ENCODE data around the gene SIGMAR1. TPM values are rescaled to one million over a fixed set of nuclear protein-coding genes. Genes with fewer than 3 reads are reported as not detected.
A peak's percentile ranks its signal among the peaks of the same experiment; 100 is the strongest.

SIGMAR1 gene
- total RNA-seq, 3 donors from 2014 or later (not counting 1 experiment from before 2014, with no cell fraction given), result 22.1 to 29.8 (median 23.0) TPM

- Histone ChIP-seq H3K27me3 (ENCODE audit: control insufficient read depth, insufficient read depth, low read length) (no peaks in the 10 kb centered on the region), H3K36me3 (ENCODE audit: control insufficient read depth, insufficient read depth, low read length) (no peaks in the 10 kb centered on the region), H3K4me1 (ENCODE audit: control insufficient read depth, insufficient read depth, low read length) (no peaks in the 10 kb centered on the region), H3K27ac (ENCODE audit: low read length) (no peak overlapping the region), H3K9me3 (ENCODE audit: control insufficient read depth, insufficient read depth, low read length) (no peaks in the 10 kb centered on the region), H3K4me3 (ENCODE audit: low read length) (no peak overlapping the region)
- no peaks in the 10 kb centered on the region for H3K4me1 Mint-ChIP-seq
- no peak overlapping the region for H3K4me3 Mint-ChIP-seq
- no peak overlapping the region for H3K27ac Mint-ChIP-seq
- peak; percentile 88 for TF ChIP-seq CTCF (IDR thresholded peaks at IDR 0.05)
- H3K9me3 Mint-ChIP-seq, result no peaks in the 10 kb centered on the region
- ATAC-seq (peak; percentile 82 to 99 (median 95)), DNase-seq (peak; percentile 76 to 88)
- H3K27me3 Mint-ChIP-seq (ENCODE audit: low read depth in 2 of 2), result peaks cover 0 to 6% of the 10 kb centered on the region in 2 donors
- H3K36me3 Mint-ChIP-seq, result no peaks in the 10 kb centered on the region
- WGBS (ENCODE audit: insufficient coverage), result 54% methylated on average over 3 of the region's 4 CpGs
- intact Hi-C loops (cut with micrococcal nuclease), result loop anchor here (1.0 to 5.0 kb wide), 2 partner anchors 34 to 199 kb away; partner anchors contain the start of gene SIGMAR1
Observed at GRCh38 chr9:34603610-34604231, 33.9 kb downstream of the SIGMAR1 start.

DNA sequence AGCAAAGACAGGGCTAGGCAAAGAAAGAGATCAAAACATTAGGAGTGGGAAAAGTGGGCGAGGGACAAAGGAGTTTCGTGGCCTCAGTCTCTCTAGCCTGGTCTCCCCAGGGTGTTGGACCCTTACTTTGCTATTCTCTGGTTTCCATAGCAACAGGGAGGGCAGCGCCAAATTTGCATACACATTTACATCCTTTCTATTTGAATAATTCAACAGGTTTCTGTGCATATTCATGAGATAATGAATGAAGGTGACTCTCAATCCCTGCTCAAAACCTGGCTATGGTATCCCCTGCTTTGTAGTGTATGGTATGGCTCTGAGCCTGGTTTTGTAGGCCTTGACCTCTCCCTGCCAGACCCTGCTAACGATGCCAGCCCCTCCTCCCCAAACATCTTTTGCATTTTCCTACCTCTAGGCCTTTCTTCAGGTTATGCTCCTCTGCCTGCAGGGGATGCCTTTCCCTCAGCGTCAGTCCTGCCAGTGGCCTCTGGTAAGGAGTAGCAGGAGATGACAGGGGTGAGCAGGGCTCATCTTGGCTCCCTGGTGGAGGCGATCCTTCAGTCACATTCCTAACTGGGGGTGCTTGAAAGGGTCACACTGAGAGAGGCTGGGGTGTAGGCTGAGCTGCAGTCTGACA is 35.5 kb downstream of the SIGMAR1 start:
- intact Hi-C loops (cut with micrococcal nuclease), result loop anchor here (5.0 kb wide), 1 partner anchor 35 kb away; the partner anchor contains the start of gene SIGMAR1
- no peak for ATAC-seq
- Histone ChIP-seq H3K9me3 (ENCODE audit: control insufficient read depth, insufficient read depth, low read length) (no peaks in the 10 kb centered on the region), H3K4me1 (ENCODE audit: control insufficient read depth, insufficient read depth, low read length) (no peaks in the 10 kb centered on the region), H3K4me3 (ENCODE audit: low read length) (no peak overlapping the region), H3K27me3 (ENCODE audit: control insufficient read depth, insufficient read depth, low read length) (no peaks in the 10 kb centered on the region), H3K27ac (ENCODE audit: low read length) (no peak overlapping the region), H3K36me3 (ENCODE audit: control insufficient read depth, insufficient read depth, low read length) (no peaks in the 10 kb centered on the region)
- no peak for TF ChIP-seq CTCF (IDR thresholded peaks at IDR 0.05)
- Mint-ChIP-seq H3K4me3 (no peak overlapping the region), H3K4me1 (no peaks in the 10 kb centered on the region), H3K27me3 (ENCODE audit: low read depth in 2 of 2) (peaks cover 0 to 10% of the 10 kb centered on the region in 2 donors), H3K36me3 (no peaks in the 10 kb centered on the region), H3K9me3 (no peaks in the 10 kb centered on the region), H3K27ac (no peak overlapping the region)
- no peak for DNase-seq
- WGBS (ENCODE audit: insufficient coverage), result 79% methylated on average over 5 of the region's 6 CpGs

DNA sequence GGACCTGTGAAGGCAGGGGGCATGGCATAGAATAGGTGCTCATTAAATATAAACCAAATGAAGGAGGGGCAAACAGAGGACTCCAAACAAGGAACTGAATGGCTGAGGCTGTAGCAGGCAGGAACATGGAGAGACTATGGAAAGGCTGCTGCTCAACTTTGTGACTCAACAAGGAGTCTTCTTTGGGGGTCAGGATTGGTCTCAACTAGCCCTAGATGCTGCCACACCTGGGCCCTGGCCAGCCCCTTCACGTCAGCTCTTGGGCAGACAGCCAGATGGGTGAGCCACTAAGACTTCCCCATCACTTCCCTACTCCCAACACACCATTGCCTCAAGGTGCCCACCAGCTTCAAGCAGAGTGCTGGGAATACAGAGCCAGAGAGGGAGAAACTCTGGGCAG is 36.7 kb downstream of the SIGMAR1 start:
- Mint-ChIP-seq H3K9me3 (no peaks in the 10 kb centered on the region), H3K4me3 (no peak overlapping the region), H3K4me1 (no peaks in the 10 kb centered on the region), H3K27ac (no peak overlapping the region), H3K27me3 (ENCODE audit: low read depth in 2 of 2) (peaks cover 8 to 18% of the 10 kb centered on the region in 2 donors), H3K36me3 (no peaks in the 10 kb centered on the region)
- H3K4me3 ChIP-seq (ENCODE audit: low read length), result no peak overlapping the region
- 18% methylated on average over 1 of the region's 1 CpG for WGBS (ENCODE audit: insufficient coverage)
- H3K4me1 ChIP-seq (ENCODE audit: control insufficient read depth, insufficient read depth, low read length), result no peaks in the 10 kb centered on the region
- ATAC-seq, result no peak
- intact Hi-C loops (cut with micrococcal nuclease), result loop anchor here (5.0 kb wide), 1 partner anchor 36 kb away; the partner anchor contains the start of gene SIGMAR1
- H3K27ac ChIP-seq (ENCODE audit: low read length), result no peak overlapping the region
- no peak for DNase-seq
- no peaks in the 10 kb centered on the region for H3K27me3 ChIP-seq (ENCODE audit: control insufficient read depth, insufficient read depth, low read length)
- H3K36me3 ChIP-seq (ENCODE audit: control insufficient read depth, insufficient read depth, low read length), result no peaks in the 10 kb centered on the region
- no peak for TF ChIP-seq CTCF (IDR thresholded peaks at IDR 0.05)
- H3K9me3 ChIP-seq (ENCODE audit: control insufficient read depth, insufficient read depth, low read length), result no peaks in the 10 kb centered on the region

Data from natural killer cell (primary cell).